ENCODE data around the gene WEE2.

The WEE2 gene

GRCh38 chr7:141708351-141708750 is at the start of gene WEE2:
WEE2 (plus strand) TSS chr7:141708353; CDS start chr7:141708759, 406 bp downstream.
- no peak within 1 kb of the TSS for H3K27ac ChIP-seq (ENCODE audit: low read length)
- H3K9me3 ChIP-seq (ENCODE audit: control insufficient read depth, insufficient read depth, low read length): no peaks in the 10 kb centered on the region
- WGBS (ENCODE audit: insufficient coverage, insufficient read length): no CpG with 5 or more reads among the region's 6 CpGs
- no peaks in the 10 kb centered on the region for H3K27me3 ChIP-seq (ENCODE audit: control insufficient read depth, insufficient read depth, low read length)
- H3K4me1 ChIP-seq (ENCODE audit: control insufficient read depth, insufficient read depth, low read length): no peaks in the 10 kb centered on the region
- DNase-seq (ENCODE audit: low read depth, low spot score): no peak
- H3K4me3 ChIP-seq (ENCODE audit: low read length): no peak within 1 kb of the TSS
- H3K36me3 ChIP-seq (ENCODE audit: control insufficient read depth, insufficient read depth, low read length): no peaks in the 10 kb centered on the region

GRCh38 chr7:141659501-141659900 is 48.7 kb upstream of the WEE2 start:
- Histone ChIP-seq H3K9me3 (ENCODE audit: control insufficient read depth, insufficient read depth, low read length) (no peaks in the 10 kb centered on the region), H3K4me1 (ENCODE audit: control insufficient read depth, insufficient read depth, low read length) (no peaks in the 10 kb centered on the region), H3K27me3 (ENCODE audit: control insufficient read depth, insufficient read depth, low read length) (no peaks in the 10 kb centered on the region), H3K27ac (ENCODE audit: low read length) (no peak overlapping the region), H3K36me3 (ENCODE audit: control insufficient read depth, insufficient read depth, low read length) (peaks cover 8% of the 10 kb centered on the region; the same call in 1 of the 2 replicates), H3K4me3 (ENCODE audit: low read length) (no peak overlapping the region)
- DNase-seq (ENCODE audit: low read depth, low spot score): no peak
- no CpG with 5 or more reads among the region's 6 CpGs for WGBS (ENCODE audit: insufficient coverage, insufficient read length)

- H3K9me3 ChIP-seq (ENCODE audit: control insufficient read depth, insufficient read depth, low read length): no peaks in the 10 kb centered on the region
- no peak overlapping the region for H3K4me3 ChIP-seq (ENCODE audit: low read length)
- no peaks in the 10 kb centered on the region for H3K27me3 ChIP-seq (ENCODE audit: control insufficient read depth, insufficient read depth, low read length)
- H3K36me3 ChIP-seq (ENCODE audit: control insufficient read depth, insufficient read depth, low read length): peaks cover 14% of the 10 kb centered on the region; the same call in 1 of the 2 replicates
- no peak overlapping the region for H3K27ac ChIP-seq (ENCODE audit: low read length)
- no peaks in the 10 kb centered on the region for H3K4me1 ChIP-seq (ENCODE audit: control insufficient read depth, insufficient read depth, low read length)
- no peak for DNase-seq (ENCODE audit: low read depth, low spot score)
- WGBS (ENCODE audit: insufficient coverage, insufficient read length): no CpG with 5 or more reads among the region's 4 CpGs
Observed at GRCh38 chr7:141660259-141660658, 47.9 kb upstream of the WEE2 start.

- no peak for DNase-seq (ENCODE audit: low read depth, low spot score)
- peaks cover 15% of the 10 kb centered on the region; the same call in 1 of the 2 replicates for H3K36me3 ChIP-seq (ENCODE audit: control insufficient read depth, insufficient read depth, low read length)
Observed at GRCh38 chr7:141663081-141663849, 44.9 kb upstream of the WEE2 start.

GRCh38 chr7:141664450-141664849 is 43.7 kb upstream of the WEE2 start:
- H3K4me3 ChIP-seq (ENCODE audit: low read length): no peak overlapping the region
- no CpG with 5 or more reads among the region's 6 CpGs for WGBS (ENCODE audit: insufficient coverage, insufficient read length)
- H3K36me3 ChIP-seq (ENCODE audit: control insufficient read depth, insufficient read depth, low read length): peaks cover 11% of the 10 kb centered on the region; the same call in 1 of the 2 replicates
- no peaks in the 10 kb centered on the region for H3K9me3 ChIP-seq (ENCODE audit: control insufficient read depth, insufficient read depth, low read length)
- H3K27me3 ChIP-seq (ENCODE audit: control insufficient read depth, insufficient read depth, low read length): no peaks in the 10 kb centered on the region
- H3K4me1 ChIP-seq (ENCODE audit: control insufficient read depth, insufficient read depth, low read length): no peaks in the 10 kb centered on the region
- no peak for DNase-seq (ENCODE audit: low read depth, low spot score)
- no peak overlapping the region for H3K27ac ChIP-seq (ENCODE audit: low read length)

More at GRCh38 chr7:141663081-141663849, 44.9 kb upstream of the WEE2 start:
- H3K27me3 ChIP-seq (ENCODE audit: control insufficient read depth, insufficient read depth, low read length): no peaks in the 10 kb centered on the region
- no peaks in the 10 kb centered on the region for H3K9me3 ChIP-seq (ENCODE audit: control insufficient read depth, insufficient read depth, low read length)
- H3K27ac ChIP-seq (ENCODE audit: low read length): no peak overlapping the region
- WGBS (ENCODE audit: insufficient coverage, insufficient read length): no CpG with 5 or more reads among the region's 6 CpGs
- no peaks in the 10 kb centered on the region for H3K4me1 ChIP-seq (ENCODE audit: control insufficient read depth, insufficient read depth, low read length)
- no peak overlapping the region for H3K4me3 ChIP-seq (ENCODE audit: low read length)

- Histone ChIP-seq H3K4me3 (ENCODE audit: low read length) (no peak overlapping the region), H3K4me1 (ENCODE audit: control insufficient read depth, insufficient read depth, low read length) (no peaks in the 10 kb centered on the region), H3K27me3 (ENCODE audit: control insufficient read depth, insufficient read depth, low read length) (no peaks in the 10 kb centered on the region), H3K27ac (ENCODE audit: low read length) (no peak overlapping the region), H3K36me3 (ENCODE audit: control insufficient read depth, insufficient read depth, low read length) (peaks cover 10% of the 10 kb centered on the region; the same call in 1 of the 2 replicates), H3K9me3 (ENCODE audit: control insufficient read depth, insufficient read depth, low read length) (no peaks in the 10 kb centered on the region)
- DNase-seq (ENCODE audit: low read depth, low spot score): no peak
- WGBS (ENCODE audit: insufficient coverage, insufficient read length): no CpG with 5 or more reads among the region's 18 CpGs
Observed at GRCh38 chr7:141665208-141666035, 42.7 kb upstream of the WEE2 start.

GRCh38 chr7:141666071-141666470 is 42.1 kb upstream of the WEE2 start:
- Histone ChIP-seq H3K36me3 (ENCODE audit: control insufficient read depth, insufficient read depth, low read length) (peaks cover 10% of the 10 kb centered on the region; the same call in 1 of the 2 replicates), H3K27ac (ENCODE audit: low read length) (no peak overlapping the region), H3K27me3 (ENCODE audit: control insufficient read depth, insufficient read depth, low read length) (no peaks in the 10 kb centered on the region), H3K4me3 (ENCODE audit: low read length) (no peak overlapping the region), H3K4me1 (ENCODE audit: control insufficient read depth, insufficient read depth, low read length) (no peaks in the 10 kb centered on the region), H3K9me3 (ENCODE audit: control insufficient read depth, insufficient read depth, low read length) (no peaks in the 10 kb centered on the region)
- WGBS (ENCODE audit: insufficient coverage, insufficient read length): no CpG with 5 or more reads among the region's 4 CpGs
- DNase-seq (ENCODE audit: low read depth, low spot score): no peak

GRCh38 chr7:141668853-141669252 is 39.3 kb upstream of the WEE2 start:
- WGBS (ENCODE audit: insufficient coverage, insufficient read length): no CpG with 5 or more reads among the region's 2 CpGs
- no peak overlapping the region for H3K4me3 ChIP-seq (ENCODE audit: low read length)
- no peaks in the 10 kb centered on the region for H3K27me3 ChIP-seq (ENCODE audit: control insufficient read depth, insufficient read depth, low read length)
- no peaks in the 10 kb centered on the region for H3K9me3 ChIP-seq (ENCODE audit: control insufficient read depth, insufficient read depth, low read length)
- DNase-seq (ENCODE audit: low read depth, low spot score): no peak
- no peak overlapping the region for H3K27ac ChIP-seq (ENCODE audit: low read length)
- H3K4me1 ChIP-seq (ENCODE audit: control insufficient read depth, insufficient read depth, low read length): no peaks in the 10 kb centered on the region
- H3K36me3 ChIP-seq (ENCODE audit: control insufficient read depth, insufficient read depth, low read length): 0 out of 2 replicates have a peak, but pooled peaks cover 7% of the 10 kb centered on the region

- WGBS (ENCODE audit: insufficient coverage, insufficient read length): no CpG with 5 or more reads among the region's 7 CpGs
- H3K36me3 ChIP-seq (ENCODE audit: control insufficient read depth, insufficient read depth, low read length): no peaks in the 10 kb centered on the region
- no peak for DNase-seq (ENCODE audit: low read depth, low spot score)
- H3K4me1 ChIP-seq (ENCODE audit: control insufficient read depth, insufficient read depth, low read length): peaks cover 2% of the 10 kb centered on the region; the same call in 1 of the 2 replicates
- H3K27me3 ChIP-seq (ENCODE audit: control insufficient read depth, insufficient read depth, low read length): no peaks in the 10 kb centered on the region
- no peaks in the 10 kb centered on the region for H3K9me3 ChIP-seq (ENCODE audit: control insufficient read depth, insufficient read depth, low read length)
- H3K4me3 ChIP-seq (ENCODE audit: low read length): no peak overlapping the region
- H3K27ac ChIP-seq (ENCODE audit: low read length): no peak overlapping the region
Observed at GRCh38 chr7:141671705-141672496, 36.3 kb upstream of the WEE2 start.

- Histone ChIP-seq H3K27me3 (ENCODE audit: control insufficient read depth, insufficient read depth, low read length) (no peaks in the 10 kb centered on the region), H3K36me3 (ENCODE audit: control insufficient read depth, insufficient read depth, low read length) (no peaks in the 10 kb centered on the region), H3K4me3 (ENCODE audit: low read length) (no peak overlapping the region), H3K9me3 (ENCODE audit: control insufficient read depth, insufficient read depth, low read length) (no peaks in the 10 kb centered on the region), H3K27ac (ENCODE audit: low read length) (no peak overlapping the region), H3K4me1 (ENCODE audit: control insufficient read depth, insufficient read depth, low read length) (peaks cover 2% of the 10 kb centered on the region; the same call in 1 of the 2 replicates)
- WGBS (ENCODE audit: insufficient coverage, insufficient read length): no CpG with 5 or more reads among the region's 3 CpGs
- DNase-seq (ENCODE audit: low read depth, low spot score): no peak
Observed at GRCh38 chr7:141673346-141673745, 34.8 kb upstream of the WEE2 start.
